ENCODE data around the gene SLC22A17.

DNA sequence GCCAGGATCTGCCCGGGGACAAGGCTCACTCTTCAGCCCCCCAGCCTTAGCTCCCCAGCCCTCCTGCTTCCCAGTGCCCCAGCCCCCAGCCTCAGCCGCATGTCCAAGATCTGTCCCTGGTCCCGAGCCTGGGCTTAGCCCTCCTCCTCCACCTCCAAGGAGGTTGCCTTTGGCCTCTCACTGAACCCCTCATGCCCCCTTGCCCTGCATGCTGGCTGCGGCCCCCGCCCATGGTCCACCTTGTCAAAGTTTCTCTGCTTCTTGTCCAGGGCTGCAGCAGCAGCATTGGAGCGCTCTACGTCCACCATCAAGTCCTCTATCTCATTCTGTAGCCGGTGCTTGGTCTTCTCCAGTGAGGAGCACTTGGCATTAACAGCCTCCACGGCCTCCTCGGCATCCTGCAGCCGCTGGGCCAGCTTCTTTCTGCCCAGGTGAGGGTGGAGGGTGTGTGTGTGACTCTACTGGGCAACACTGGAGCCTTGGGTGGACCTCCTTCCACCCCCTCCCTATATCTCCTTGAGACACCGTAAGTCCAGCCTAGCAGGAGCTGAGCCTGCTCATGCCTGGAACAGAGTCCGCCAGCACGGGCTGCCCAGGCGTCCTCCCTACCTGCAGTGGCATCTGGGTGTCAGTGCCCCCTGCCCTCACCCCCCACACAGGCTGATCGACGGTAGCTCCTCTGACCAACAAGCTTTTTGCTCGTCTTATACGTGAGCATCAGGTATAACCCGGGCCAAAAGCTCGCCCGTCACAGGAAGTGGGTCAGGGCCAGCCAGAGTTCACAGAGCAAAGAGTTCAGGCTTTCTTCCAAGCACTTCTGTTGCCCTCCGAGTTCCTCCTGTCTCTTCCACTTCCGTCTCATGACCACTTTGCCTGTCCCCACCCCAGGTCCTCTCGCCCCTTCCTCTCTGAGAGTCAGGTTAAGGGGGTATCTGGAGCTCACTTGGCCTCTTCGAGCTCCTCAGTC lies 35.5 kb upstream of the SLC22A17 start:
- TF ChIP-seq CTCF (IDR thresholded peaks at IDR 0.05) = no peak
- TF ChIP-seq POLR2A (IDR thresholded peaks at IDR 0.05) = no peak

Data from right lobe of liver (tissue), 4 donors.